Activated CD4-positive, alpha-beta T cell treated with anti-CD3 and anti-CD28 coated beads for 36 hours (primary cell): ENCODE data around the gene NPC1L1. TPM values are rescaled to one million over a fixed set of nuclear protein-coding genes. Genes with fewer than 3 reads are reported as not detected.

ENCODE experiments used
- ATAC-seq: fragments of 200-7000 bp; cut with Tn5 transposase; one replicate; pipeline ENCODE4 v1.10.0; 2021; ENCODE audit warnings: mild to moderate bottlenecking, moderate library complexity
- CTCF ChIA-PET: fragments of 350-600 bp; sonication (Branson Sonifier 250); formaldehyde crosslinking; loops from one replicate; lab custom pipeline; 2021; ENCODE audit warnings: antibody characterized with exemption; lab: Charles Lee
- POLR2A ChIA-PET: fragments of 350-600 bp; sonication (Branson Sonifier 250); formaldehyde crosslinking; loops from one replicate; lab custom pipeline; 2021; ENCODE audit warnings: antibody characterized with exemption, inconsistent platforms; lab: Charles Lee
- DNase-seq: peaks from one replicate; pipeline ENCODE4 v3.0.0-alpha.2; 2020
- H3K27ac Mint-ChIP-seq: one replicate; pipeline ENCODE4 v1.8.0; 2021; ENCODE audit warnings: mixed read lengths
- H3K27me3 Mint-ChIP-seq: one replicate; pipeline ENCODE4 v1.8.0; 2021; ENCODE audit warnings: mixed read lengths
- H3K36me3 Mint-ChIP-seq: one replicate; pipeline ENCODE4 v1.8.0; 2021; ENCODE audit warnings: low read depth, mixed read lengths
- H3K4me1 Mint-ChIP-seq: one replicate; pipeline ENCODE4 v1.8.0; 2021; ENCODE audit warnings: mixed read lengths
- H3K4me3 Mint-ChIP-seq: one replicate; pipeline ENCODE4 v1.8.0; 2021; ENCODE audit warnings: mild to moderate bottlenecking, moderate library complexity, mixed read lengths
- H3K9me3 Mint-ChIP-seq: one replicate; pipeline ENCODE4 v1.8.0; 2021; ENCODE audit warnings: low read depth, mixed read lengths
- intact Hi-C, 2 experiments: fragments of 100-400 bp; cut with DNase I in 1 of 2; cut with micrococcal nuclease in 1 of 2; formaldehyde crosslinking; loops; one replicate each; pipeline versions ENCODE4 v1.14.2 to v1.15.1; 2022 to 2024; cut with DNase I, micrococcal nuclease
- total RNA-seq, 2 experiments: library from RNA; stranded (reverse); gene quantifications; one replicate each; pipeline ENCODE4 v1.2.3, GENCODE V29; 2021

Gene NPC1L1, protein sequence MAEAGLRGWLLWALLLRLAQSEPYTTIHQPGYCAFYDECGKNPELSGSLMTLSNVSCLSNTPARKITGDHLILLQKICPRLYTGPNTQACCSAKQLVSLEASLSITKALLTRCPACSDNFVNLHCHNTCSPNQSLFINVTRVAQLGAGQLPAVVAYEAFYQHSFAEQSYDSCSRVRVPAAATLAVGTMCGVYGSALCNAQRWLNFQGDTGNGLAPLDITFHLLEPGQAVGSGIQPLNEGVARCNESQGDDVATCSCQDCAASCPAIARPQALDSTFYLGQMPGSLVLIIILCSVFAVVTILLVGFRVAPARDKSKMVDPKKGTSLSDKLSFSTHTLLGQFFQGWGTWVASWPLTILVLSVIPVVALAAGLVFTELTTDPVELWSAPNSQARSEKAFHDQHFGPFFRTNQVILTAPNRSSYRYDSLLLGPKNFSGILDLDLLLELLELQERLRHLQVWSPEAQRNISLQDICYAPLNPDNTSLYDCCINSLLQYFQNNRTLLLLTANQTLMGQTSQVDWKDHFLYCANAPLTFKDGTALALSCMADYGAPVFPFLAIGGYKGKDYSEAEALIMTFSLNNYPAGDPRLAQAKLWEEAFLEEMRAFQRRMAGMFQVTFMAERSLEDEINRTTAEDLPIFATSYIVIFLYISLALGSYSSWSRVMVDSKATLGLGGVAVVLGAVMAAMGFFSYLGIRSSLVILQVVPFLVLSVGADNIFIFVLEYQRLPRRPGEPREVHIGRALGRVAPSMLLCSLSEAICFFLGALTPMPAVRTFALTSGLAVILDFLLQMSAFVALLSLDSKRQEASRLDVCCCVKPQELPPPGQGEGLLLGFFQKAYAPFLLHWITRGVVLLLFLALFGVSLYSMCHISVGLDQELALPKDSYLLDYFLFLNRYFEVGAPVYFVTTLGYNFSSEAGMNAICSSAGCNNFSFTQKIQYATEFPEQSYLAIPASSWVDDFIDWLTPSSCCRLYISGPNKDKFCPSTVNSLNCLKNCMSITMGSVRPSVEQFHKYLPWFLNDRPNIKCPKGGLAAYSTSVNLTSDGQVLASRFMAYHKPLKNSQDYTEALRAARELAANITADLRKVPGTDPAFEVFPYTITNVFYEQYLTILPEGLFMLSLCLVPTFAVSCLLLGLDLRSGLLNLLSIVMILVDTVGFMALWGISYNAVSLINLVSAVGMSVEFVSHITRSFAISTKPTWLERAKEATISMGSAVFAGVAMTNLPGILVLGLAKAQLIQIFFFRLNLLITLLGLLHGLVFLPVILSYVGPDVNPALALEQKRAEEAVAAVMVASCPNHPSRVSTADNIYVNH (N-terminal part only)
- total RNA-seq: under 1 TPM in 1 of 2 experiments, not detected in 1; 0.04 TPM

DNA sequence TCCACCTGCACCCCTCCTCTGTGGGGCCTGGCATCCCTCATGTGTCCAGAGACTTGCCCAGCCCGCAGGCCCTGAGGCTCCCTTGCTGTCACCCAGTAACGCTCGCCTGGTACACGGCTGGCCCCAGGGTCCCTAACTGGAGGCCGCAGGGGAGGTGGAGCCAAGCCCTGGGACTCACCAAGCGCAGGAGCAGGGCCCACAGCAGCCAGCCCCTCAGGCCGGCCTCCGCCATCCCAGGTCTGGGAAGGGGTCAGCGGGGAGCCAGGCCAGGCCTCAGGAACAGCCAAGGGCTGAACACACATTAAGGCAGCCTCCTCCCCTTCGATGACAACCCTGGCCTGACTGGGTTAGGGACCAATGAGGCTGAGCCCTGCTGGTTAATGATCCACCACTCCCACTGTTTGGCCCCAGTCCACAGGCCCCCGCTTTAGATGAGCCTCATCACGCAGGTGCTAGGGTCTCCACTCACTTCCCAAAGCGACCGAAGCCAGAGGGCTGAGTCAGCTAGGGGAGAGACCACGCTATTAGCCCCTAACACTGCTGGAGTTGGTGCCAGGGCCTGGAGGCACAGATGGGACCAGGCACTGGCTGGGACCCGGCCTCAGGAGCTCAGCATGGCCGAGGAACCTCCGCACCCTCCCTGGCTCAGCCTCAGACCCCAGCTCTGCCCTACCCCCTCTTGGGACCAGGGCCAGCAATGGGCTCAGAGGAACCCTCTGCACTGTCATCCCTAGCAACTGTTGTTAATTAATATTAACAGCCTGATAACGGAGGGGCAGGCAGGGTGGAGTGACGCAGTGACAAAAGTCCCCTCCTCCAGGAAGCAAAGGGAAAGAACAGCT, at the start of gene NPC1L1:
Gene NPC1L1 (minus strand): TSS at position 303 of the 842 bp plus-strand sequence. CDS start 71 bp downstream, at position 232.
- ATAC-seq: no peak
- no peak for DNase-seq
- Mint-ChIP-seq H3K9me3 (no peaks in the 10 kb centered on the region), H3K36me3 (no peaks in the 10 kb centered on the region), H3K4me3 (no peak within 1 kb of the TSS), H3K27ac (no peak within 1 kb of the TSS), H3K4me1 (no peaks in the 10 kb centered on the region), H3K27me3 (peaks cover 2% of the 10 kb centered on the region)
- ChIA-PET CTCF (interaction anchor here (0.6 kb wide), 1 partner anchor 267 kb away, joined by 3 read pairs; no protein-coding TSS in a partner anchor), POLR2A (no interaction called here)
- intact Hi-C loops: no loop called here

DNA sequence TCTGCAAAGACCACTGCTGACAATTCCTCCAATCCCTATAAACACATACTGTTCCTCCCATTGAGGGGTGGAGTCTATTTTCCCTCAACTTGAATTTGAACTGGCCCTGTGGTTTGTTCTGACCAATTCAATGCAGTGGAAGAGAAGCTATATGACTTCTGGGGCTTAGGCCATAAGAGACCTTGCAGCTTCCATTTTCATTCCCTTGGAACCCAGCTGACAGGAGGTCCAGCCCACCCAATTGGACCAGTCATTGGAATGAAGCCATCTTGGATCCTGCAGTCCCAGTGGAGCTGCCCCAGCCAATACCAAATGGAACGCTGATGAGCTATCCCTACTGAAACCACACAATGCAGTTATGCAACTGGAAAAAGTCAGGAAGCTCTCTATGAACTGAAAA, 49.8 kb upstream of the NPC1L1 start:
- no peak overlapping the region for H3K27ac Mint-ChIP-seq
- H3K4me1 Mint-ChIP-seq: peaks cover 6% of the 10 kb centered on the region
- no peaks in the 10 kb centered on the region for H3K9me3 Mint-ChIP-seq
- intact Hi-C loops: no loop called here
- DNase-seq: no peak
- H3K27me3 Mint-ChIP-seq: no peaks in the 10 kb centered on the region
- ChIA-PET POLR2A (no interaction called here), CTCF (interaction anchor here (0.6 to 1.2 kb wide), 5 partner anchors 8 to 236 kb away, joined by 3 to 4 read pairs (median 3); no protein-coding TSS in a partner anchor)
- H3K4me3 Mint-ChIP-seq: no peak overlapping the region
- no peaks in the 10 kb centered on the region for H3K36me3 Mint-ChIP-seq
- no peak for ATAC-seq

DNA sequence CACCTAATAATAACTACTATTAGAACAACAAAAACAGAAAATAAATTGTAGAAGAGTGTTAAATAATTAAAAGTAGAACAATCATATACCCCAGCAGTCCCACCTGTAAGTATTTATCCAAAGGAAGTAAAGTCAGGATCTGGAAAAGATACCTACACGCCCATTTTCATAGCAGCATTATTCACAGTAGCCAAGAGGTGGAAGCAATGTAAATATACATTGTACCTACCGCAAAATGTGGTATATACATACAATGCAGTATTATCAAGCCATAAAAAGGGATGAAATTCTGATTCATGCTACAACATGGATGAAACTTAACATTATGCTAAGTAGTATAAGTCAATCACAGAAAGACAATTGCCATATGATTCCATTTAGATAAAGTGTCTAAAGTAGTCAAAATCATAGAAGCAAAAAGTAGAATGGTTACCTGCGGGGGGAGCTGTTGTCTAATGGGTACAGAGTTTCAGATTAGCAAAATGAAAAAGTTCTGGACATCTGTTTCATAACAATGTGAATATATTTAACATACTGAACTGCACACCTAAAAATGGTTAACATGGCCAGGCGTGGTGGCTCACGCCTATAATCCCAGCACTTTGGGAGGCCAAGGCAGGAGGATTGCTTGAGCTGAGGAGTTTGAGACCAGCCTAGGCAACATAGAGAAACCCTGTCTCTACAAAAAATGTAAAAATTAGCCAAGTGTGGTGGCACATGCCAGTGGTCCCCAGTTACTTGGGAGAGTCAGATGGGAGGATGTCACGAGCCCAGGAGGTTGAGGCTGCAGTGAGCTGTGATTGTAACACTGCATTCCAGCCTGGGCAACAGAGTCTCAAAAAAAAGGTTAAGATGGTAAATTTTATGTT, 46.9 kb upstream of the NPC1L1 start:
- Mint-ChIP-seq H3K36me3 (no peaks in the 10 kb centered on the region), H3K4me3 (no peak overlapping the region), H3K27ac (peak overlapping the region; percentile 31), H3K4me1 (peaks cover 8% of the 10 kb centered on the region), H3K27me3 (no peaks in the 10 kb centered on the region), H3K9me3 (no peaks in the 10 kb centered on the region)
- CTCF ChIA-PET: interaction anchor here (0.6 to 1.1 kb wide), 7 partner anchors 29 to 259 kb away, joined by 3 to 5 read pairs (median 3); no protein-coding TSS in a partner anchor
- ATAC-seq (peak; percentile 89), DNase-seq (peak; percentile 75)
- POLR2A ChIA-PET: no interaction called here
- intact Hi-C loops: loop anchor here (1.0 to 2.0 kb wide), 5 partner anchors 259 to 548 kb away; no protein-coding TSS in a partner anchor

DNA sequence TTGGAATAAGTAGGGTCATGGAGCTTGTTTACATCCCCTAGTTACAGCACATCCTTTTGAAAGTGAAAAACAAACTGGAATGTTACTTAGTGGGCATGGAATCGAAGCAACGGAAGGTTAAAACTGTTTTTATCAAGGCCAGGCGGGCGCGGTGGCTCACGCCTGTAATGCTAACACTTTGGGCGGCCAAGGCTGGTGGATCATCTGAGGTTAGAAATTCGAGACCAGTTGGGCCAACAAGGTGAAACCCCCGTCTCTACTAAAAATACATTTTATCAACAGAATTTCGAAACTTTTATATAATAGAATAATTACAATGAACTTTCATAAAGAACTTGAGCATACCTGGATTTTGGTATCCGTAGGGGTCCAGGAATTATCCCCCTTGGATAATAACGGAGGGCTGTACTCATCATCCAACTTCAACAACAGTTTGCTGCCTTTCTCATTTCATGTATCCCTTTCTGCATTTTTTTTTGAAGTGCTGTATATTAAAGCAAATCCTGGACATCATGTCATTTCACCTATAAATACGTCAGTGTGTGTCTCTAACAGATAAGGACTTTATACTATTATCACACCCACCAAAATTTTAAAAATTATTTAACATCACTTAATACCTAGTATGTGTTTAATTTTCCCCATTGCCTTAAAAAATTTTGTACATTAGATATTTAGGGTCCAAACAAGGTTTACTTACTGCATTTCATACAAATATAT, 42.2 kb upstream of the NPC1L1 start:
- Mint-ChIP-seq H3K4me3 (peak overlapping the region; percentile 85), H3K4me1 (peaks cover 38% of the 10 kb centered on the region), H3K27me3 (no peaks in the 10 kb centered on the region), H3K27ac (peak overlapping the region; percentile 92), H3K9me3 (no peaks in the 10 kb centered on the region), H3K36me3 (peaks cover 28% of the 10 kb centered on the region)
- CTCF ChIA-PET: interaction anchor here (0.7 to 1.0 kb wide), 4 partner anchors 8 to 272 kb away, joined by 3 to 4 read pairs (median 3); partner anchors contain the start of gene DDX56
- intact Hi-C loops: loop anchor here in 1 of 2 experiments (2.0 kb wide), 3 partner anchors 165 to 415 kb away; partner anchors contain the start of genes PPIA and ZMIZ2
- POLR2A ChIA-PET: interaction anchor here (1.6 to 1.8 kb wide), 2 partner anchors 10 to 214 kb away, joined by 5 to 7 read pairs; partner anchors contain the start of gene DDX56
- DNase-seq (no peak), ATAC-seq (no peak)

DNA sequence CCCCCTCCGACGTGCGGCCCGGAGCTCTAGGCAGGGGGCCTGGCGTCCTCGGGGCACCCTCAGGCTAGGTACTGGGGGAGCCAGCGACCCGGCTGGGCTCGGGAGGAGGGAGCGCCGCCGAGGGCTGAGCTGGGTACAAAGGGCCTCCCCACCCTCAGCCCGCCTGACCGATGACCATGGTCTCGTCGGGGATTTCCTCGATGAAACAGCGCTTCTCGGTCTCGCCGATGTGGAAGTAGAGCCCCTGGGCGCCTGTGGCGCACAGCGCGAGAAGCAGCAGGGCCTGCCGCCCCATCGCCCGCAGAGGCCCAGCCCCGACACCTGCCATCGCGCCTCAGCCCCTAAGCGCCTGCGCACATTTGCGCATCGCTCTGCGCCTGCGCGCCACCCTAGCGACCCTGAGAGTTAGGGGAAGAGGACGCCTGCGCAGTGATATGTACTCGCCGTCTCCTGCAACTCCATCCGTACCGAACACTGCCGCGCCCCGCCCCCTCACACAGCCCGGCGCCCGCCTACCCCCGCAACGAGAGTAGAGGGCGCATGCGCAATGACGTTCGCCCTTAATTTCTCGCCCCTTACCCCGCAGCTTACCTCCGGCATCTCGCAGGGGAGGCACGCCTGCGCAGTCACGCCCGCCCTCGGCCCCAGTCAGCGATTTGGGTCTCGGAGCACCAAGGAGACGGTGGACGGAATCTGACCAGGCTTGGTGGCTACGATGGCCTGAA, 40.9 kb upstream of the NPC1L1 start, which contains the start of gene TMED4:
Gene TMED4 (minus strand): TSS at position 353 of the 725 bp plus-strand sequence. CDS start 25 bp downstream, at position 328.
- DNase-seq (peak; percentile 100), ATAC-seq (peak; percentile 95)
- H3K4me3 Mint-ChIP-seq: peak within 1 kb of the TSS; percentile 85
- intact Hi-C loops: loop anchor here (1.0 to 2.0 kb wide), 17 partner anchors 8 to 529 kb away; partner anchors contain the start of genes OGDH (in 2 of the 2), PPIA (in 2 of the 2), ZMIZ2 (in 2 of the 2) and H2AZ2 (in 1 of the 2)
- H3K4me1 Mint-ChIP-seq: peaks cover 33% of the 10 kb centered on the region
- POLR2A ChIA-PET: interaction anchor here (0.6 to 1.8 kb wide), 6 partner anchors 9 to 304 kb away, joined by 3 to 7 read pairs (median 5); partner anchors contain the start of genes DDX56, OGDH and PURB
- CTCF ChIA-PET: interaction anchor here (0.6 to 1.2 kb wide), 10 partner anchors 8 to 403 kb away, joined by 3 to 4 read pairs (median 3); partner anchors contain the start of genes DDX56 and OGDH
- no peaks in the 10 kb centered on the region for H3K9me3 Mint-ChIP-seq
- peaks cover 32% of the 10 kb centered on the region for H3K36me3 Mint-ChIP-seq
- H3K27me3 Mint-ChIP-seq: no peaks in the 10 kb centered on the region
- peak within 1 kb of the TSS; percentile 92 for H3K27ac Mint-ChIP-seq

DNA sequence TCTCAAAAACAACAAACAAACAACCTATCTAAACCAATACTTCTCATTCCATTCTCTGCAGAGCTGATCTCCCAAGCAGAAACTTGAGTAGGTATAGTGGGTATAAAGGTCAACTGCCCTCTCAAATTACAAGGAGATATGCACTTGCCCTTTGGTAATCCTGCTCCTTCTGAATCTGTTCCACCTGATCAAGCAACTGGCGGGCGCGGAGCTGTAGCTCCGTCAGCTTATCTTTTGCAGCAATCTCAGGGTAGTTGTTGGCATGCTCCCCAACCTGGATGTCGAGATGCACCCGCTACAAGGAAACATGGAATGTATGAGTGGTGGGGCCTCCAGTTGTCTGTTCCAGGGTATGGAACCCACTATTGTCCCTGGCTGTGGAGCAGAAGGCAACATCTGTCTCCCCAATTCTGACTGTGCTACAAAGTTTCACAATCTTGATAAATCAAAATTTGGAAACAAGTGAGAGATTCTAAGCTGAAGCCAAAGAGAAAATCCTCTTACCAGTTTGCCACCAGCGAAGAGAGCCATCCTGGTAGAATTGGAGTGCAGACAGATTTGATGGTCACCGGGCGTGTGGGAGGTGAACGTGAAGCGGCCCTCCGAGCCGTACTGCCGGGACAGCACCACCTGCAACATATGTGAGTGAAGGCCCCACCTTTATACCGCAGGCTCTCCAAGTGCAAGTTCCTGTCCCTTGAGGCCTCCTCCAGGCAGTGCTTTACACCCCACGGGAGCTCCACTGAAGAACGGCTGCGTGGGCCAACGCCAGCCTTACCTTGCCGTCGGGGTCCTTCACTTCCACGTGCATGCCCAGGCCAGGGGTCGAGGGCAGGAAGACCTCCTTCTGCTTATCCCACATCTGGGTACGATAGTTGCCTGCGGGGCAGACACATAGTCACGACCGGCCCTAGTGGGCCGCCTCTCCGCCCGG, 40.1 kb upstream of the NPC1L1 start:
- ChIA-PET POLR2A (interaction anchor here (0.6 to 1.8 kb wide), 7 partner anchors 8 to 420 kb away, joined by 3 to 7 read pairs (median 5); partner anchors contain the start of genes DDX56, OGDH and PURB), CTCF (interaction anchor here (0.6 to 1.7 kb wide), 6 partner anchors 9 to 975 kb away, joined by 3 to 6 read pairs (median 3); partner anchors contain the start of gene OGDH)
- DNase-seq: peak; percentile 70
- Mint-ChIP-seq H3K27me3 (no peaks in the 10 kb centered on the region), H3K27ac (peak overlapping the region; percentile 92), H3K4me3 (peak overlapping the region; percentile 85), H3K4me1 (peaks cover 33% of the 10 kb centered on the region), H3K9me3 (no peaks in the 10 kb centered on the region), H3K36me3 (peaks cover 33% of the 10 kb centered on the region)
- peak; percentile 49 for ATAC-seq
- intact Hi-C loops: no loop called here

DNA sequence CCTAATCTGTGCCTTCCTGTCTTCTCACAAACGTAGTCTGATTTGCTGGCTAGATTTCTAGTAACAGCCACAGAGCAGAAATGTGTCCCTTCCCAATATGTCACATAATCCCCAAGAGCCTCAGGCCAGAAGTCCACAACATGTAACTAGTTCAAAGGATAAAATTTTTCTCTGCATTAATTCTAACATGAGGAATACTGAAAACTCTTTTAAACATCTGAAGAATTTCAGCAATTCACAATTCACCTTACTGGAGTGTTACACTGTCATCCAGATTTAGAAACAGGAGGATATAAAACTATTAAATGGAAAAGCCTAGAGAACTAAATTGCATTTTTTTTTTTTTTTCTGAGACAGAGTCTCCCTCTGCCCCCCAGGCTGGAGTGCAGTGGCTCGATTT, 35.1 kb upstream of the NPC1L1 start:
- ChIA-PET POLR2A (no interaction called here), CTCF (interaction anchor here (0.5 kb wide), 1 partner anchor 498 kb away, joined by 3 read pairs; no protein-coding TSS in a partner anchor)
- Mint-ChIP-seq H3K36me3 (peaks cover 76% of the 10 kb centered on the region), H3K9me3 (no peaks in the 10 kb centered on the region), H3K27ac (peak overlapping the region; percentile 8), H3K4me1 (peaks cover 61% of the 10 kb centered on the region), H3K4me3 (no peak overlapping the region), H3K27me3 (no peaks in the 10 kb centered on the region)
- ATAC-seq (no peak), DNase-seq (no peak)
- intact Hi-C loops: no loop called here
